Heart right ventricle (tissue), 16 donors: Measurements from ENCODE around the gene EIF2A. TPM values are rescaled to one million over a fixed set of nuclear protein-coding genes. Genes with fewer than 3 reads are reported as not detected.
A peak's percentile ranks its signal among the peaks of the same experiment; 100 is the strongest.

Source experiments
- ATAC-seq, 8 donors: fragments of 200-7000 bp; cut with Tn5 transposase; one replicate each; pipeline ENCODE4 v1.9.1; 2020; ENCODE audit warnings: mild to moderate bottlenecking in 8 of 8, moderate library complexity in 8 of 8, moderate number of reproducible peaks in 1 of 8
- DNase-seq, 2 donors: peaks; one replicate each; pipeline ENCODE4 v3.0.0-alpha.2; 2020
- H3K27ac ChIP-seq, 10 donors: fragments of 200-600 bp; sonication (generic) in 2 of 10; one replicate each; pipeline versions ENCODE4 v1.5.0 to v1.8.0; 2020 to 2022; ENCODE audit warnings: mild to moderate bottlenecking in 3 of 10
- H3K27me3 ChIP-seq, 7 donors: fragments of 200-600 bp; one replicate each; pipeline ENCODE4 v1.8.0; 2021 to 2022; ENCODE audit warnings: mild to moderate bottlenecking in 2 of 7
- H3K36me3 ChIP-seq, 9 donors: fragments of 200-600 bp; sonication (generic) in 1 of 9; one replicate each; pipeline versions ENCODE4 v1.5.0 to v1.8.0; 2020 to 2022; ENCODE audit warnings: mild to moderate bottlenecking in 2 of 9
- H3K4me1 ChIP-seq, 9 donors: fragments of 200-600 bp; sonication (generic) in 1 of 9; one replicate each; pipeline versions ENCODE4 v1.5.0 to v1.8.0; 2020 to 2022; ENCODE audit warnings: mild to moderate bottlenecking in 4 of 9
- H3K4me3 ChIP-seq, 10 donors: fragments of 200-600 bp; sonication (generic) in 2 of 10; one replicate each; pipeline versions ENCODE4 v1.5.0 to v1.8.0; 2020 to 2022; ENCODE audit warnings: mild to moderate bottlenecking in 7 of 10, moderate library complexity in 2 of 10
- H3K9me3 ChIP-seq, 11 donors: fragments of 200-600 bp in 10 of 11; sonication (generic) in 2 of 11; one replicate each; pipeline versions ENCODE4 v1.5.0 to v1.8.0; 2013 to 2022; ENCODE audit warnings: mild to moderate bottlenecking in 2 of 11, control low read depth in 1 of 11, moderate library complexity in 1 of 11
- CTCF ChIP-seq, 9 donors: fragments of 200-600 bp; sonication (generic) in 2 of 9; IDR thresholded peaks; one replicate each; pipeline versions ENCODE4 v1.5.0 to v1.8.0; 2021 to 2022; ENCODE audit warnings: antibody characterized with exemption in 9 of 9, mild to moderate bottlenecking in 5 of 9, moderate library complexity in 1 of 9
- WGBS, 2 donors: extraction: QIAGEN DNeasy Blood & Tissue Kit; methylation state at CpG; one replicate each; pipeline ENCODE4 v1.1.7; 2013; ENCODE audit warnings: inconsistent platforms in 1 of 2; 5-methylcytosine and 5-hydroxymethylcytosine counted together
- intact Hi-C, 10 donors: fragments of 100-400 bp; cut with DNase I; formaldehyde crosslinking; loops; one replicate each; pipeline versions ENCODE4 v1.11.1 to v1.14.2; 2022
- polyA plus RNA-seq, 2 donors: library from polyadenylated mRNA; stranded (reverse); fragments of 200-250 nt; gene quantifications; one replicate each; pipeline ENCODE4 v1.2.3, GENCODE V29; 2013
- total RNA-seq, 10 donors: library from RNA; stranded (reverse); fragmentation: NEBNext Ultra II Directional in 3 of 10; extraction: Animal tissue kit (Norgen Biotek cat#: 25700) in 3 of 10; gene quantifications; one replicate each; pipeline versions ENCODE4 v1.2.1 to v1.2.4, GENCODE V29; 2021 to 2023
- donor health status: Arrhythmogenic right ventricular cardiomyopathy.
- donor health status: ischemic (EF 13 %, LVEDD 7.1; RV severe dilation, severe dysfunction).
- donor health status: healthy with polysubstance abuse.
- donor health status: DM: no; HTN: yes; CAD: no.
- donor health status: DM: no; HTN: no; CAD: no.
- donor health status: ischemic (EF 25% LVEDD 6.9; RV normal size, moderate dysfunction).
- donor health status: ischemic (EF 25% LVEDD 5.7; RV mildly dilated, moderate dysfunction).
- donor health status: healthy.
- donor health status: DM: yes; HTN: yes; CAD: no.
- donor health status: Ischemic cardiomyopathy.
- donor health status: ischemic (EF 35%, LVEDD 5.7; RV mildly dilated, moderate dysfunction).
- donor health status: nonischemic (EF 11% LVEDD 7.7; RV severe dilation, severe dysfunction).
- donor health status: DM: yes; HTN: yes; CAD: no.
- donor health status: PGD.
- donor health status: ischemic (EF 29% LVEDD 5.4; RV normal size, mild dysfunction).
- donor health status: nonischemic (EF 23%, LVEDD 6.1; RV moderate dilation, normal function).

The EIF2A gene
- total and polyA plus RNA-seq, 12 donors = 45.8 to 86.5 (median 75.2) TPM

GRCh38 chr3:150545419-150546225, 965 bp upstream of the EIF2A start:
- DNase-seq (peak in 1 of 2 donors; percentile 43), ATAC-seq (peak; percentile 2 to 33 (median 20))
- WGBS, 2 donors = 0 to 1% methylated on average over 54 of the region's 54 CpGs
- H3K27me3 ChIP-seq = no peaks in the 10 kb centered on the region
- peaks cover 3 to 60% (median 34%) of the 10 kb centered on the region in 9 donors for H3K4me1 ChIP-seq
- H3K27ac ChIP-seq = peak overlapping the region; percentile 92 to 99 (median 99)
- intact Hi-C loops = loop anchor here in 5 of 10 donors (1.0 to 5.0 kb wide), 6 partner anchors 57 to 217 kb away; partner anchors contain the start of genes ERICH6 (in 3 of the 5), SELENOT (in 2 of the 5), SIAH2 (in 2 of the 5) and TSC22D2 (in 2 of the 5)
- no peaks in the 10 kb centered on the region for H3K9me3 ChIP-seq
- H3K4me3 ChIP-seq = peak overlapping the region; percentile 80 to 92 (median 88)
- no peak for TF ChIP-seq CTCF (IDR thresholded peaks at IDR 0.05)
- H3K36me3 ChIP-seq = peaks cover 0 to 49% (median 10%) of the 10 kb centered on the region in 9 donors

- WGBS, 2 donors = 24 to 26% methylated on average over 7 of the region's 7 CpGs
- Histone ChIP-seq H3K4me3 (peak overlapping the region; percentile 46 to 92 (median 86)), H3K36me3 (peaks cover 0 to 50% (median 10%) of the 10 kb centered on the region in 9 donors), H3K4me1 (peaks cover 3 to 48% (median 33%) of the 10 kb centered on the region in 9 donors), H3K9me3 (no peaks in the 10 kb centered on the region), H3K27ac (peak overlapping the region; percentile 23 to 99 (median 99)), H3K27me3 (no peaks in the 10 kb centered on the region)
- TF ChIP-seq CTCF (IDR thresholded peaks at IDR 0.05) = no peak
- DNase-seq = no peak
- intact Hi-C loops = loop anchor here in 5 of 10 donors (2.0 to 5.0 kb wide), 5 partner anchors 55 to 215 kb away; partner anchors contain the start of genes ERICH6 (in 3 of the 5), SIAH2 (in 2 of the 5), TSC22D2 (in 2 of the 5) and SELENOT (in 1 of the 5)
- no peak for ATAC-seq
Observed at GRCh38 chr3:150547045-150547741, 606 bp downstream of the EIF2A start.

GRCh38 chr3:150555859-150556436, 9.4 kb downstream of the EIF2A start:
- no peak overlapping the region for H3K4me3 ChIP-seq
- no peak for TF ChIP-seq CTCF (IDR thresholded peaks at IDR 0.05)
- H3K9me3 ChIP-seq = no peaks in the 10 kb centered on the region
- H3K4me1 ChIP-seq = peaks cover 0 to 12% (median 6%) of the 10 kb centered on the region in 9 donors
- no peak for DNase-seq
- intact Hi-C loops = loop anchor here in 1 of 10 donors (5.0 kb wide), 1 partner anchor 36 kb away; no protein-coding TSS in a partner anchor
- no peak overlapping the region for H3K27ac ChIP-seq
- ATAC-seq = no peak
- 91 to 93% methylated on average over 4 of the region's 4 CpGs for WGBS, 2 donors
- peaks cover 0 to 95% (median 28%) of the 10 kb centered on the region in 9 donors for H3K36me3 ChIP-seq
- H3K27me3 ChIP-seq = no peaks in the 10 kb centered on the region

GRCh38 chr3:150556792-150557191, 10.2 kb downstream of the EIF2A start:
- intact Hi-C loops = loop anchor here in 1 of 10 donors (5.0 kb wide), 1 partner anchor 36 kb away; no protein-coding TSS in a partner anchor
- no peak for ATAC-seq
- H3K27ac ChIP-seq = no peak overlapping the region
- H3K4me3 ChIP-seq = no peak overlapping the region
- H3K4me1 ChIP-seq = peaks cover 0 to 12% (median 6%) of the 10 kb centered on the region in 9 donors
- WGBS, 2 donors = 60 to 63% methylated on average over 2 of the region's 2 CpGs
- peaks cover 0 to 96% (median 28%) of the 10 kb centered on the region in 9 donors for H3K36me3 ChIP-seq
- H3K9me3 ChIP-seq = no peaks in the 10 kb centered on the region
- H3K27me3 ChIP-seq = no peaks in the 10 kb centered on the region
- TF ChIP-seq CTCF (IDR thresholded peaks at IDR 0.05) = no peak
- DNase-seq = no peak
